CD14-positive monocyte (primary cell): ENCODE measurements around the gene UBASH3B. TPM values are rescaled to one million over a fixed set of nuclear protein-coding genes. Genes with fewer than 3 reads are reported as not detected.

Source experiments
- DNase-seq, 3 donors: peaks; one replicate each; pipeline ENCODE4 v3.0.0-alpha.2; 2011 to 2022
- H2AFZ ChIP-seq: 2 replicates; pipeline ENCODE4 v1.6.0; 2012; ENCODE audit warnings: mild to moderate bottlenecking, low read depth, low read length, inconsistent platforms; ENCODE audit not compliant: insufficient read depth, poor library complexity, severe bottlenecking
- H3K27ac ChIP-seq, 2 donors: 1 replicate in 1 of 2; 2 replicates in 1 of 2; pipeline ENCODE4 v1.5.1; 2012 to 2013; ENCODE audit warnings: low read length in 2 of 2, control low read depth in 1 of 2, inconsistent platforms in 1 of 2, low read depth in 1 of 2, mild to moderate bottlenecking in 1 of 2
- H3K27me3 ChIP-seq, 2 donors: one replicate each; pipeline versions ENCODE4 v1.6.0 to v1.6.1; 2011 to 2013; ENCODE audit warnings: low read length in 2 of 2; ENCODE audit not compliant: control insufficient read depth in 2 of 2, insufficient read depth in 2 of 2
- H3K36me3 ChIP-seq, 2 donors: replicated peaks in 1 of 2; 1 replicate in 1 of 2; 2 replicates in 1 of 2; pipeline versions ENCODE4 v1.5.1 to v1.6.1; 2012 to 2013; ENCODE audit warnings: low read length in 2 of 2, control low read depth in 1 of 2, inconsistent platforms in 1 of 2, mild to moderate bottlenecking in 1 of 2; ENCODE audit not compliant: insufficient read depth in 2 of 2, control insufficient read depth in 1 of 2
- H3K4me1 ChIP-seq, 2 donors: 1 replicate in 1 of 2; 2 replicates in 1 of 2; pipeline versions ENCODE4 v1.5.1 to v1.6.1; 2012 to 2013; ENCODE audit warnings: low read length in 2 of 2, control low read depth in 1 of 2, inconsistent platforms in 1 of 2, mild to moderate bottlenecking in 1 of 2, moderate library complexity in 1 of 2; ENCODE audit not compliant: insufficient read depth in 2 of 2, control insufficient read depth in 1 of 2
- H3K4me2 ChIP-seq: replicated peaks from 2 replicates; pipeline ENCODE3; 2012; ENCODE audit warnings: low read length, moderate library complexity, mild to moderate bottlenecking; ENCODE audit not compliant: poor library complexity, severe bottlenecking; ENCODE audit errors: extremely low read depth
- H3K4me3 ChIP-seq, 3 experiments: fragments of 200-600 bp in 1 of 3; sonication (generic) in 1 of 3; replicated peaks in 1 of 3; 1 replicate in 2 of 3; 2 replicates in 1 of 3; pipeline ENCODE4 v1.5.1; 2011 to 2013; ENCODE audit warnings: low read length in 3 of 3, mild to moderate bottlenecking in 3 of 3, control low read depth in 2 of 3, low read depth in 2 of 3, inconsistent platforms in 1 of 3, moderate library complexity in 1 of 3
- H3K79me2 ChIP-seq: 2 replicates; pipeline ENCODE4 v1.6.0; 2012; ENCODE audit warnings: mild to moderate bottlenecking, control low read depth, inconsistent platforms, low read length, moderate library complexity; ENCODE audit not compliant: insufficient read depth
- H3K9ac ChIP-seq: 2 replicates; pipeline ENCODE4 v1.6.0; 2017; ENCODE audit warnings: low read length, mild to moderate bottlenecking; ENCODE audit not compliant: insufficient read depth, poor library complexity, severe bottlenecking
- H3K9me3 ChIP-seq, 2 donors: replicated peaks in 1 of 2; 1 replicate in 1 of 2; 2 replicates in 1 of 2; pipeline versions ENCODE4 v1.5.1 to v1.6.1; 2012 to 2013; ENCODE audit warnings: low read length in 2 of 2, control low read depth in 1 of 2; ENCODE audit not compliant: control insufficient read depth in 1 of 2, insufficient read depth in 1 of 2
- H4K20me1 ChIP-seq: 2 replicates; pipeline ENCODE4 v1.6.0; 2012; ENCODE audit warnings: mild to moderate bottlenecking, low read length, control low read depth, moderate library complexity; ENCODE audit not compliant: insufficient read depth
- H3K27ac Mint-ChIP-seq, 7 donors: one replicate each; pipeline ENCODE4 v1.8.0; 2020; ENCODE audit warnings: mild to moderate bottlenecking in 7 of 7, mixed read lengths in 7 of 7, moderate library complexity in 6 of 7, inconsistent platforms in 2 of 7
- H3K27me3 Mint-ChIP-seq, 3 donors: one replicate each; pipeline ENCODE4 v1.8.0; 2021 to 2022; ENCODE audit warnings: low read depth in 3 of 3, mild to moderate bottlenecking in 3 of 3, mixed read lengths in 3 of 3, moderate library complexity in 3 of 3, inconsistent platforms in 1 of 3
- H3K36me3 Mint-ChIP-seq, 2 donors: one replicate each; pipeline ENCODE4 v1.8.0; 2020; ENCODE audit warnings: mixed read lengths in 2 of 2, inconsistent platforms in 1 of 2, mild to moderate bottlenecking in 1 of 2
- H3K4me1 Mint-ChIP-seq: one replicate; pipeline ENCODE4 v1.8.0; 2020; ENCODE audit warnings: mild to moderate bottlenecking, mixed read lengths
- H3K4me3 Mint-ChIP-seq, 2 donors: one replicate each; pipeline ENCODE4 v1.8.0; 2020; ENCODE audit warnings: mild to moderate bottlenecking in 2 of 2, mixed read lengths in 2 of 2, moderate library complexity in 1 of 2
- H3K9me3 Mint-ChIP-seq, 7 donors: one replicate each; pipeline ENCODE4 v1.8.0; 2020 to 2022; ENCODE audit warnings: mixed read lengths in 7 of 7, mild to moderate bottlenecking in 6 of 7, moderate library complexity in 6 of 7, inconsistent platforms in 2 of 7
- CTCF ChIP-seq: fragments of 200-600 bp; IDR thresholded peaks from one replicate; pipeline ENCODE4 v1.8.0; 2022; ENCODE audit warnings: antibody characterized with exemption, mild to moderate bottlenecking
- WGBS: methylation state at CpG from one replicate; pipeline ENCODE4 v1.1.5; 2013; ENCODE audit warnings: missing lambda C conversion rate; ENCODE audit not compliant: insufficient coverage; 5-methylcytosine and 5-hydroxymethylcytosine counted together
- intact Hi-C, 2 donors: fragments of 100-400 bp; cut with micrococcal nuclease; formaldehyde crosslinking; loops; one replicate each; pipeline versions ENCODE4 v1.15.0 to v1.15.1; 2023
- polyA plus RNA-seq, 3 donors: library from polyadenylated mRNA; depleted of rRNA in 1 of 3; unstranded in 2 of 3; stranded (reverse) in 1 of 3; fragments of 300-500 nt in 2 of 3; fragments of >200 nt in 1 of 3; fragmentation: Illumina TruSeq in 2 of 3; gene quantifications; 1 replicate in 2 of 3; 2 replicates in 1 of 3; pipeline ENCODE4 v1.2.3, GENCODE V29; 2012 to 2021

The UBASH3B gene
- polyA plus RNA-seq, 3 donors, result 3.3 to 13.5 (median 7.1) TPM

- H3K36me3 ChIP-seq, result peaks cover 0 to 5% of the 10 kb centered on the region in 2 donors
- no peak for DNase-seq
- no peak overlapping the region for H3K4me3 Mint-ChIP-seq
- H3K9ac ChIP-seq, result no peak overlapping the region
- peak overlapping the region in 3 of 7 donors; percentile 23 to 76 (median 64) for H3K27ac Mint-ChIP-seq
- H4K20me1 ChIP-seq, result no peaks in the 10 kb centered on the region
- H3K4me3 ChIP-seq, result no peak overlapping the region
- peaks cover 40% of the 10 kb centered on the region for H3K4me1 Mint-ChIP-seq
- peaks cover 0 to 3% (median 1%) of the 10 kb centered on the region in 3 donors for H3K27me3 Mint-ChIP-seq
- peaks cover 68% of the 10 kb centered on the region for H3K79me2 ChIP-seq
- H3K36me3 Mint-ChIP-seq, result peaks cover 23 to 34% of the 10 kb centered on the region in 2 donors
- peaks cover 14 to 22% of the 10 kb centered on the region in 2 donors for H3K4me1 ChIP-seq
- no peak overlapping the region for H3K4me2 ChIP-seq
- intact Hi-C loops, result no loop called here
- no peak overlapping the region for H3K27ac ChIP-seq
- TF ChIP-seq CTCF, result no peak
- no peaks in the 10 kb centered on the region for H3K9me3 ChIP-seq
- H3K27me3 ChIP-seq, result no peaks in the 10 kb centered on the region
- H3K9me3 Mint-ChIP-seq, result no peaks in the 10 kb centered on the region
- 88% methylated on average over 3 of the region's 7 CpGs for WGBS
- no peak overlapping the region for H2AFZ ChIP-seq
Measured at GRCh38 chr11:122705396-122705795, 49.9 kb downstream of the UBASH3B start.

- intact Hi-C loops, result no loop called here
- no peak for DNase-seq
- H3K27ac ChIP-seq, result peak overlapping the region in 1 of 2 donors; percentile 21
- H2AFZ ChIP-seq, result no peak overlapping the region
- Mint-ChIP-seq H3K4me3 (no peak overlapping the region), H3K9me3 (no peaks in the 10 kb centered on the region), H3K4me1 (peaks cover 45% of the 10 kb centered on the region), H3K27me3 (peaks cover 0 to 3% (median 0%) of the 10 kb centered on the region in 3 donors), H3K36me3 (peaks cover 21 to 34% of the 10 kb centered on the region in 2 donors), H3K27ac (peak overlapping the region in 3 of 7 donors; percentile 5 to 31 (median 16))
- H3K4me1 ChIP-seq, result peaks cover 18 to 30% of the 10 kb centered on the region in 2 donors
- no peak for TF ChIP-seq CTCF
- peaks cover 0 to 5% of the 10 kb centered on the region in 2 donors for H3K36me3 ChIP-seq
- H3K4me3 ChIP-seq, result no peak overlapping the region
- WGBS, result 64% methylated on average over 3 of the region's 3 CpGs
- H4K20me1 ChIP-seq, result no peaks in the 10 kb centered on the region
- no peak overlapping the region for H3K9ac ChIP-seq
- peaks cover 68% of the 10 kb centered on the region for H3K79me2 ChIP-seq
- H3K27me3 ChIP-seq, result no peaks in the 10 kb centered on the region
- no peaks in the 10 kb centered on the region for H3K9me3 ChIP-seq
- no peak overlapping the region for H3K4me2 ChIP-seq
Measured at GRCh38 chr11:122706291-122707088, 51.0 kb downstream of the UBASH3B start.
